Mucosa of stomach (tissue), 1 donor: ENCODE data around the gene CFAP92.
"Not testable (repeated sequence)": the region's sequence is repeated elsewhere in the genome, so short reads cannot be mapped to it uniquely, and the experiment has no call there.

ENCODE experiments used
- H3K27me3 ChIP-seq: one replicate; pipeline ENCODE4 v1.7.0; 2013; ENCODE audit warnings: mild to moderate bottlenecking, low read length; ENCODE audit not compliant: control insufficient read depth, insufficient read depth
- H3K36me3 ChIP-seq: one replicate; pipeline ENCODE4 v1.7.0; 2013; ENCODE audit warnings: low read length; ENCODE audit not compliant: control insufficient read depth, insufficient read depth
- H3K4me1 ChIP-seq: one replicate; pipeline ENCODE4 v1.7.0; 2013; ENCODE audit warnings: mild to moderate bottlenecking, low read length; ENCODE audit not compliant: control insufficient read depth, insufficient read depth
- H3K4me3 ChIP-seq: one replicate; pipeline ENCODE4 v1.7.0; 2013; ENCODE audit warnings: low read length
- H3K9ac ChIP-seq: one replicate; pipeline ENCODE4 v1.7.0; 2013; ENCODE audit warnings: mild to moderate bottlenecking, low read length, moderate library complexity
- H3K9me3 ChIP-seq: one replicate; pipeline ENCODE4 v1.7.0; 2013; ENCODE audit warnings: mild to moderate bottlenecking, low read length, moderate library complexity; ENCODE audit not compliant: control insufficient read depth
- donor health status: Pancreatic carcinoma.

CFAP92 gene

DNA sequence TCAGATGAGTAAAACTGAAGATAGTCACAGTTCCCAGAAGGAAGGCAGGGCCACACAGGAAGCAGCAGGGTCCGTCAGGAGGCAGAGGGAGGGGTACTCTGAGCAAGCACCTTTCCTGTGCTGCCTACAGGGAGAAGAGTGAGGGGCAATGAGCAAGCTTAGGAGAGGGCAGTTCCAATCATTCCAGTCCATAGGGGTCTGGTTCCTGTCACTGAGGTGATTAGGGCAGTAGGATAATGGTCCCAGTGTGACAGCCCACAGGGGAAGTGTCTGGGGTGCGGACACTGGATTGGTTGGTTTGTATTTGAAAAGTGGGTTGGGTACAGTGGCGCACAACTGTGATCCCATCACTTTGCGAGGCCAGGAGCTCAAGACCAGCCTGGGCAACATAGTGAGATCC is 121.6 kb downstream of the CFAP92 start:
- H3K4me3 ChIP-seq: no peak overlapping the region
- peaks cover 4% of the 10 kb centered on the region for H3K27me3 ChIP-seq
- H3K9me3 ChIP-seq: no peaks in the 10 kb centered on the region
- H3K9ac ChIP-seq: no peak overlapping the region
- H3K4me1 ChIP-seq: no peaks in the 10 kb centered on the region
- H3K36me3 ChIP-seq: no peaks in the 10 kb centered on the region

DNA sequence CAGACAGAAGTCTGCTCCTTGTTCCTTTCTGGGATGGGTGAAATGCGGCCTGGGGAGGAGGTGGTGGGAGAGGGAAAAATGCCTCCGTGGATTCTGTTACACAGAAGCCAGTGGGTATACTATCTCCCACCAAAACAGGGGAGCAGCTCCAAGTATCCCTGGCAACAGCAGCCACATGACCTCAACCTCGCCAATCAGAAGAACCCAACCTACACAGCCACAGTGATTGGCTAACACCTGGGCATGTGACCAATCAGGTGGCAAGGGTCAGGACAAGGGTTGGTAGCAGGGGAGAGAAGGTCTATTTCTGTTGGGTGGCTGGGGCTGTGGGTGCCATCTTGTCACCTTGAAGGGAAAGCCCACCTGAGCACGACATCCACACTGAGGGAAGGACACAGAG is 123.5 kb downstream of the CFAP92 start:
- no peak overlapping the region for H3K9ac ChIP-seq
- no peaks in the 10 kb centered on the region for H3K36me3 ChIP-seq
- H3K27me3 ChIP-seq: peaks cover 4% of the 10 kb centered on the region

DNA sequence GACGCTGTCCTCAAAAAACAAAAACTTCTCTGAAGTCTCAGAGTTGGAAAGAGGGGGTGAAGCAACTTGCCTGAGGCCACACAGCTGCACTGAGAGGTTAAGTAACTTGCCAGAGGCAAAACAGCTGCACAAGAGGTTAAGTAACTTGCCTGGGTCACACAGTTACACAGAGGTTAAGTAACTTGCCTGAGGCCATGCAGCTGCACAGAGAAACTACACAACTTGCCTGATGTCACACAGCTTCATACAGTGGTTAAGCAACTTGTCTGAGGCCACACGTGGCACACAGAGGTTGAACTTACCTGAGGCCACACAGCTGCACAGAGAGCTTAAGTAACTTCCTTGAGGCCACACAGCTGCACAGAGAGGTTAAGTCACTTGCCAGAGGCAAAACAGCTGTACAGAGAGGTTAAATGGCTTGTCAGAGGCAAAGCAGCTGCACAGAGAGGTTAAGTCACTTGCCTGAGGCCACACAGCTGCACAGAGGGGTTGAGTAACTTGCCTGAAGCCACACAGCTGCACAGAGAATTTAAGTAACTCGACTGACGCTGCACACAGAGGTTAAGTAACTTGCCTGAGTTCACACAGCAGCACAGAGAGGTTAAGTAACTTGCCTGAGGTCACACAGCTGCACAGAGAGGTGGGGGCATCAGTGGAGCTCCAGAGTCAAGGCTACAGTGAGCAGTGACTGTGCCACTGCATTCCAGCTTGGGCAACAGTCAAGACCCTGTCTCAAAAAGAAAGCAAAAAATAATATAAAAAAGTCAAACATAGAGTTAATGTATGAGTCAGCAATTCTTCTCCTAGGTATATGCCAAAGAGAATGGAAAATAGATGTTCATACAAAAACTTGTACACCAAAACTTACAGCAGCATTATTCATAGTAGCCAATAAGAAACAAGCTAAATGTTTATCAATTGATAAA is 126.4 kb downstream of the CFAP92 start:
- no peaks in the 10 kb centered on the region for H3K27me3 ChIP-seq

More for the DNA sequence above, 123.5 kb downstream of the CFAP92 start:
- Histone ChIP-seq H3K4me3 (no peak overlapping the region), H3K4me1 (no peaks in the 10 kb centered on the region), H3K9me3 (no peaks in the 10 kb centered on the region)

DNA sequence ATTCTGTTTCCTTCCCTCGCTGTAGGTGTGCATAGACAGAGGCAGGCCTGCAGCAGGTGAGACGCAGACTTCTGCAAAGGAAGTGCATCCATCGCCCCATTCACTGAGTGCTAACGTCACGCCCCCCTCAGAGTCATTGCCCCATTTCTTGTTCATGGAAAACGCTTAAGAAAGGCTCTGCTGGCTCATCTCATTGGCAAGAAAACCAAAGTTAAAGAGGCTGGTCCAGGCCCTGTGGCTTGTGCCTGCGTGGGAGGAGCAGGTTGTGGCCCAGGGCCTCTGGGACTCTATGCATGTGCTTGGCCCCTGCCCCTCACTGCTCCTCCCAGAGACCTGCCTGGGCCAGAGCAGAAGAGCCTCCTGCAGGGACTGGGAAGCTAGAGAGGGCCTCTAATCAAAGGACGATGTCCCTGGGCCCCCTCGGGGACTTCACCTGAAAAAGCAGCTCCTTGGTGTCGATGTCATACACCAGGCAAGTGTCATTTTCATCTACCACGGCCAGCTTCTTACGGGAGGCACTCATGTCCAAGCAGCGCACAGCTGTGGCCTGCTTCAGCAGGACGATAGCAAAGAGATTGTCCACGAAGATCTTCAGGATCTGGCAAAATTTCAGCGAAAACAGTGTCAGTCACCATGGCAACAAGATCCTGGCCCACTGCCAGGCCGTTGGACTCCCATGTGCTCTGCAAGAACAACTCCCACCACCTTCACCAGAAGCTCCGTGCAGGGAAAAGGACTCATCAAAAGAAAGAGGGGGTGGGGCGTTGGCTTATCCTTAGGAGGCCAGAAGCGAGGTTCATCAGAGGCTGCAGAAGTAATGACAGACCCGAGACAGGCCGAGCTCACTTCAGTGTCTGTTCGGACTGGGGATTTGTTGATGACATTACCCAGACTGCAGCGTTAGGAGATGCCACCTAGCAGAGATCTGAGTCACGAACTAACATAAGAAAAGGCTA is 128.7 kb downstream of the CFAP92 start:
- H3K4me3 ChIP-seq, H3K27me3 ChIP-seq, H3K36me3 ChIP-seq, H3K9me3 ChIP-seq, H3K4me1 ChIP-seq, H3K9ac ChIP-seq: not testable (repeated sequence)

More for the DNA sequence above, 126.4 kb downstream of the CFAP92 start:
- no peaks in the 10 kb centered on the region for H3K4me1 ChIP-seq
- no peak overlapping the region for H3K4me3 ChIP-seq
- H3K9me3 ChIP-seq: no peaks in the 10 kb centered on the region
- H3K36me3 ChIP-seq: no peaks in the 10 kb centered on the region
- H3K9ac ChIP-seq: no peak overlapping the region

GRCh38 chr3:128864351-128864811 is 129.5 kb downstream of the CFAP92 start:
- Histone ChIP-seq H3K4me1 (no peaks in the 10 kb centered on the region), H3K9ac (no peak overlapping the region), H3K36me3 (no peaks in the 10 kb centered on the region), H3K27me3 (no peaks in the 10 kb centered on the region), H3K9me3 (peaks cover 9% of the 10 kb centered on the region), H3K4me3 (no peak overlapping the region)

DNA sequence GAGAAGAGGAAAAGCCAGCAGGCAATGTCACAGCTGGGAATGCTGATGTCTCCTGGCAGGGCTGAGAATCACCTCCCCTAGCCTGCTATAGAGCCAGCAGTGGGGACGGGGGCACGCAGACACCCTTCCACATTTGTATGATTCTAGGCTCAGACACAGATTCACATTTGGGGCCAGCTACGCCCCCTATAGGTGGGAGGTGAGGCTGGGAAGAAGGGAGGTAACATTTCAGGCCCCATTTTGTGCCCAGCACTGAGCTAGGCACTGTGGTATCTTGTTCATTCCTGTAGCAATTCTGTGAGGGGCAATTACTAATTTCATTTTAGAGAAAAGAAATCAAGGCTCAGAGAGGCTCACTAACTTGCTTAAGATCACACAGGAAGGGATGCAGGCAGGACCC is 130.3 kb downstream of the CFAP92 start:
- Histone ChIP-seq H3K27me3 (no peaks in the 10 kb centered on the region), H3K36me3 (no peaks in the 10 kb centered on the region), H3K9ac (no peak overlapping the region), H3K4me3 (no peak overlapping the region), H3K9me3 (peaks cover 9% of the 10 kb centered on the region), H3K4me1 (no peaks in the 10 kb centered on the region)

GRCh38 chr3:128861491-128861890 is 132.4 kb downstream of the CFAP92 start:
- H3K4me3 ChIP-seq: no peak overlapping the region
- H3K9ac ChIP-seq: no peak overlapping the region
- no peaks in the 10 kb centered on the region for H3K4me1 ChIP-seq
- H3K9me3 ChIP-seq: peaks cover 9% of the 10 kb centered on the region
- H3K27me3 ChIP-seq: no peaks in the 10 kb centered on the region
- H3K36me3 ChIP-seq: no peaks in the 10 kb centered on the region
